Activated naive CD4-positive, alpha-beta T cell treated with anti-CD3 and anti-CD28 coated beads, Interleukin-2, amount 50 U/mL, for 16 hours (primary cell): ENCODE data around the gene STAT4.
A peak's percentile ranks its signal among the peaks of the same experiment; 100 is the strongest.
"Not testable (repeated sequence)": the region's sequence is repeated elsewhere in the genome, so short reads cannot be mapped to it uniquely, and the experiment has no call there.

ENCODE experiments used
- DNase-seq: peaks from one replicate; pipeline ENCODE4 v3.0.0-alpha.2; 2020

Gene STAT4

DNA sequence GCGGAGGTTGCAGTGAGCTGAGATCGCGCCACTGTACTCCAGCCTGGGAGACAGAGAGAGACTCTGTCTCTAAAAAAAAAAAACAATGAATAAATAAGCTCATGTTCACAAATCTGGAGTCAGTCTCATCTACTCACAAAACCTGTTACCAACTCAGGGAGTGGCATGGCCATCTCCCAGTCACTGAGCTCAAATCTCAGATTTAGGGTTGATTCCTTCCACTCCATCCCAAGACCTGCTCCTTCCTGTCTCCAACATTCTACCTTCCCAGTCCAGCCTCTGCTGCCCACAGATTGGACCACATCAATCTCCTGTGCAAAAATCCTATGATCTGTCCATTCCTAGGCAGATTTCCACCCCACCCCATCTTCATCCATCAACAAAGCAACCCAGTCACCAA is 138.4 kb downstream of the STAT4 start:
- DNase-seq = no peak

DNA sequence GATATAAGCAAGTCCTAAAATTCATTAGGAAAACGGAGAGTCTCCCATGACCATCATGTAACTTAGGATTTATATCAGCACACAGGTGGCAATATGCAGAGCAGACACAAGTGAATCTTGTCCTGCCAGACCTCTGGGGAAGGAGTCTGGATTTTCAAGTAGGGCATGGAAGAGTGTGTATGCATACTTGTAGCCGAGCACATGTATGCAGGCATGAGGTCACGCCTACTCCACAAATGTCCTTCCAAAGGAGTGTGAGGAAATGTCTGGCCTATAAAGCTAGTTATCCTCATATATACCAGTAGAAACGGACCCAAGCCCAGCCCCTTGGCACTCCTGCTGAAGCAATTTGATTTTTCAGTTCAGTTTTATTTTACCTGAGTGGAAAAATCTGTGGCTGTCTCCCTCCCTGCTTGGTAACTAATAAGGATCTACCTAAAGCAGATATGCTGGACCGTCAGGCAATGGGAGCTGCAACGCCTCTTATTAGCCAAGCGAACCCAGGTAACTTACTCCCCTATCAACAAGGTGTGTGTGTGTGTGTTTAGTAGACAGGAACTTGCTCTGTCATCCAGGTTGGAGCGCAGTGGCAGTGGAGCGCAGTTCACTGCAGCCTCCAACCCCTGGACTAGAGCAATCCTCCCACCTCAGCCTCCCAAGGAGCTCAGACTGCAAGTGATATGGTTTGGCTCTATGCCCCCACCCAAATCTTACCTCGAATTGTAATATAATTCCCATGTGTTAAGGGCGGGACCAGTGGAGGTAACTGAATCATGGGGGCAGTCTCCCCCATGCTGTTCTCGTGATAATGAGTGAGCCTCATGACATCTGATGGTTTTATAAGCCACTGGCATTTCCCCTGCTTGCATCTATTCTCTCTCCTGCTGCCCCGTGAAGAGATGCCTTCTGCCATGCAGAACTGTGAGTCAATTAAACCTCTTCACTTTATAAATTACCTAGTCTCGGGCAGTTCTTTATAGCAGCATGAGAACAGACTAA is 139.6 kb downstream of the STAT4 start:
- peak; percentile 21 for DNase-seq

DNA sequence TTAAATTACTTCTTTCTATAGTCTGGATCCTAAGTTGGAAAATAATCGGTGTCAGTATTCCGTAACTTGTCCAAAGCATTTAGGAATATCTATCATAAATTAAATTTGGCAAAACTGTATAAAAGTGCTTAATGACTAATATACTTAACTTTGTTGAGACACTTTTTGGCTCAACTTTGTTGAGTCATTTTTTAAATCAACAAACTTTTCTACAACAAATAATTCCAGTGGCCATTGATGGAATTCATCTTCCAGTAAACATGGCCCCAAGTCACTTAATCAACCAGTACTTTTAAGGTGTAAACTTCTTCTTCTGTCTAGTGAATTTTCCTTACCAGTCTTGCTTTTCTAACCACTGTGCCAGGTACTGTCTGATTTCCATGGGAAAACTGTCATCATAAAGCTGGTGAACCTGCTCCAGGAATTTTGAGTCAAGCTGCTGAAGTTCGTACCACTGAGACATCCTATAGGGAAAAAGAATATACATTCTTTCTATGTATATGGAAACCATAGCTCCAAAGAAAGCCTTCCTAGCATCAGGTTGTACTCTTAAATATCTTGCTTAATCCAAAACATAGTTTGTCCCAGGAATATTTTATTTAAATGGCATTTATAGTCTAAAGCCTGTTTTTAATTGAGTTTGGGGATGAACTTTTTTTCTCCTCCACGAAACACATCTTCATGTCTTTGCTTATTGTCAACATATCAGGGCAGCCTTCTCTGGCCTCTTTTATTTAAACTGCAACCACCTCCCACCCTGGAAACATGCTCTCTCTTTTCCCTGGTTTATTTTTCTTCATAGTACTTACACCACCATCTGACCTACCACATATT is 141.0 kb downstream of the STAT4 start:
- no peak for DNase-seq

DNA sequence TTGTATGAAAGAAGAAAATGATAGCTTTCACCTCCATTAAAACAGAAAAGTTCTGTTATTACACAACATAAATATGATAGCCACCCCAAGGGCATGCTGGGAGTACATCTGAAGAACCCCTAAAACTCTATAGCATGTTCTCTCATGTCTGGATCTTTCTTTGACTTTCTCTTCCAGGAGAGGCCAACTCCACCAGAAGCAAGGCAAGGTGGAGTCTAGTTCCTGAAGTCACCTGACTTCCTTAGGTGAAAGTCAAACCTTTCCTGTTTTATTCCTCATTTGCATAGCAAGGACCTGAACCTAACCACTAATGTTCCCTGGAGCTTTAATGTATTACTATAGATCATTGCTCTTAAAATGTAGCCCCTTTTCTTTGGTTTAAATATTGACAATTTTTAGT is 142.5 kb downstream of the STAT4 start:
- no peak for DNase-seq

DNA sequence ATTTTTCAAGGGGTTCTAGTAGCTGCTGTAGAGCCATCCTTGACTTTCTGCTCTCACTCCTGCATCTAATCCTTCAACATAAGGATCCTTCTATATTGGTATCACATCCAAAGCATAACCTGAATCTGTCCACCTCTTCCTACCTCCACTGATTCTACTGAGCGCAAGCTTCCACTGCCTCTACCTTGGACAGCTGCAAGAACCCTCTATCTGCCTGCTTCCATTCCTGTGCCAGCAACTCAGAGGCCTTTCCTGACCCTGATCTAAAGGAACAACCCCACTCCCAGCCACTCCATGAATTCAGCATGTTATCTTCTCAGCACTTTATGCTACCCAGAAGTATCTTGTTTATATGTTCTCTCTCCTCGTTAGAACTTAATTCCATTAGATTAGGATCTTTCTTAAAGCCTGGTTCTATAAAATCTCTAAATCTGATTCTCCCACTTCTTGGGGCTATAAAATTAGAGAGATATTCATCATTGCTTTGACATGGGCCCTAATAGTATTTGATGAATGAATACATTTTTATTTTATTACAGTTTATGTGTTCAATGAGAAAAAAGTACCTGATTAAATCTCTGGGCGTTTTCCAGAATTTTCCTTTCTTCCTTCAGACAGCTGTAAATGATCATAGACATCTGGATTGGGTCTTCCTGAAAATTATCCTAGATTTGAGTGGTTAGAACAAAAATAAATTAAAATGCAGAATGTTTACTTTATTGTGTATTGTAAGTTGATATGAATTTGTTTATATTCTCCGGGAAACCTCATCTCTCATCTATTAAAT is 143.6 kb downstream of the STAT4 start:
- DNase-seq = no peak

DNA sequence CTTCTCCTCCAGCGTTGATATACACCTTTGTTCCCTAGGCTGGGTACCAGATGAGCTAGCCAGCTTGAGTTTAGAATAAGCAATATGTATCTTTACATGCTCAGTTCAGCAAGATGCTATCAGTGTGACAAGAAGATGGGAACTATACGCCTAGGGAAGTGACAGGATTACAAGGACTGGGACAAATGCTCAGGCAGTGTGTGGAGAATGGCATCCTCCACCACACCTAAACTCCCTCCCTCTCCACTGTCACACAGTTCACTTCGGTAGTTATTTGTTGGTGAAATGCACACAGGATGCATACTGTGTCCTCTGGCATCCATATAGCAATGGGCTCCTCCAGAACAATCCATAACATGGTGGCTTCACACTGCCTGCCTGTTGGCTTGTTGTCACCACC is 144.5 kb downstream of the STAT4 start:
- no peak for DNase-seq

DNA sequence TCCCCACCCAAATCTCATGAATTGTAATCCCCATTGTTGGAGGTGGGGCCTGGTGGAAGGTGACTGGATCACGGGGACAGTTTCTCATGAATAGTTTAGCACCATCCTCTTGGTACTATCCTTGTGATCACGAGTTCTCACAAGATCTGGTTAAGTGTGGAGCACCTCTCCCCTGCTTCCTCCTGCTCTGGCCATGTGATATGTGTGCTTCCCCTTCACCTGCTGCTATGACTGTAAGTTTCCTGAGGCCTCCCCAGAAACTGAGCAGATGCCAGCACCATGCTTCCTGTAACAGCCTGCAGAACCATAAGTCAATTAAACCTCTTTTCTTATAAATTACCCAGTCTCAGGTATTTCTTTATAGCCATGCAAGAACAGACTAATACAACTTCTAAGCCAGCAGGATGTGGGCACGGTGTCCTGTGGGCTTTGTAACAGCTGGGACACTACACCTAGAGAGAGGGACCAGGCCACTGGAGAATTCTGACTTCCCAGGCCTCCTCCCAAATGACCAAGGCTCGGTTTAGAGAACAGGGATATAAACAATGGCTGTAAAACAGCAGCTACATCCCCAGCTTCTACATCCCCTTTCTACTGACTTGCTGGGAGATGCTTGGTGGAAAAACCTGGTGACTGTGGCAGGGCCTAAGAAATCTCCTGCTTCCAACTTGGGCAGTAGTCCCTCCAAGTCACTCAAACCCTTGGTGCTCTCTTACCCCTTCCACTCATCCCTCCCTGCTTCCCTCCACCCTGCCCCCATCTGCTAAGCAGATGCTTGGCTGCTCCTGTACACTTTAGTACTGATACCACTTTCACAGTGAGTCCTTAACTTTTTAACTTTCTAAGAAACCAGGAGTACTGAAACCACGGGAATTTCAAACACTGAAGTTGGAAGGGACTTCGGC is 147.1 kb downstream of the STAT4 start:
- DNase-seq = no peak

DNA sequence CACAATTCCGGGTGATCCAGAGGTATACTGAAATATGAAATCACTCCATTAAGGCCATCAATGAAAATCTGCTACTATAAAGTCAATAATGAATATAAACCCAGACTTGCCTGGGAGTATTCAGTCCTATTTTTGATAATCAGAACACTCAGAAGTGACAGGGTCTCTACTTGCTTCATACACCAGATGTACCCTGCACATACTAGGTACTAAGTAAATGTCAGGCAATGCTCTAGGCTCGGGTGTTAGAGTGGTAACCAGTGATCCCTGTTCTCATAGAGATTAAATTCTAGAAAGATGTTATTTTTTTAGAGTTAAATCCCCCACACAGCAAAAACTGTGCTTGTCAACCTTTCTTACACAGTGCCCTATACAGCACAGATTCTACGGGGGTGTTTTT is 149.2 kb downstream of the STAT4 start:
- no peak for DNase-seq

DNA sequence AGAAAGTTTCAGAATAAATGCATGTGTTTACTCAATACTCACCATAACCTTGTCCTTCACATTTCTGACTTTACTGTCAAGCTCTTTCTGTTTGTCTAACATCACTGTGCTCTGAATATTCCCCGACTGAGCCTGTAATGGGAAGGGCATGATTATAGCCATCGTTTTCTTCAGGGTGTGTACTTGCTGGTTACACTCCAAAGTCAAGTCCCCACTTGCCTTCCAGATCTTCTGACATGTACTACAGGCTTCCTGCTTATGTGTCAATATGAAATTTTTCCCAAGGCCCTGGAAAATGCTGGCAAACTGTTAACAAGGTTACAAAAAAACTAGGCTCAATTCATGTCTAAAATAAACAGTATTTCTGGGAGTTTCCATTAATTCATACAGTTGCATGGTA is 149.8 kb downstream of the STAT4 start:
- no peak for DNase-seq

DNA sequence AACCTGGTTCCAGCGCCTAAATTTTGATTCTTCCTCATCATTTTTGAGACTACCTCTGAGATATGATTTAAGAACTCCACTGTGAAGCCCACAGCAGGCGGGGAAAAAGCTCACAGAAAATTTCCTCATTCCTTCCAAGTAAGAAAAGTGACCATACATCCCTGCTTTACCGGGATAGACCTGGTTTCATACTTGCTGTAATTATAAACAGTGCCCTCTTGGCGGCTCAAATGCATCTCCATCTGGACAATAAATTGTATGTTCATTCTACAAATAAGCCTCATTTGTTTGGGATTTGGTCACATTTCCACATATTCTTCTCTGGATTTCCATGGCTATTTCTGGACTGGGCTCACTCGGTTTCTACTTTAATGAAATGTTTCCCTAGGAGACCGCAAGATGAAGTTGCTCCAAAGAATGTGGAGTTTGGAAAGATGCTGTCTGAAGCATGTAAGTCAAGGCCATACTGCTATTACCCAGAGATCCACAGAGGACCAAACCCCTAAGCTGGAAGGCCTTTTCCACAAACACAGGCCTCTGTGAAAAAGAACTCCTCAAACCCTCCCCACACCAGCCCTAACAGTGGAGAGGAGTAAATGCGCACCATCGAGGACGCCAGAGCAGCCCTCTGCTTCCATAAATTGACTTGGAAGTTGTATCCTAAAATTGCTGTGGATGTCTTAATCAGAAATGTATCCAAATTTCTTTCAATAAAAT is 150.7 kb downstream of the STAT4 start:
- no peak for DNase-seq

DNA sequence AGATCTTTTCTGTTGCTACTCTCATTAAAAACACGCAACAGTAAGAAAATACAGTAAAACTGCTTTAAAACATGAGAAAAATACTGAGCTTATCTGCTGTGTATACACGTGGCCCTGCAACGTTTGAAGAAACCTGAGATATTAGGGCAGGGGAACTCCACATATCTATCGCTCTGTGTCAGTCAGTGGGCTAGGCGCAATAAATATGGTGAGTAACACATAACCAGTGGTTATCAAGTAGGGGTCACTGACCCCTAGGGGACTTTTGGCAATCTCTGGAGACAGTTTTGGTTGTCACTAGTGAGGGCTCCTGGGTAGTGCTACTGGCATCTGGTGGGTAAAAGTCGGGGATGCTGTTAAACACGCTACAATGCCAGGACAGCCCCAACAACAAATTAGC is 151.7 kb downstream of the STAT4 start:
- DNase-seq = no peak

DNA sequence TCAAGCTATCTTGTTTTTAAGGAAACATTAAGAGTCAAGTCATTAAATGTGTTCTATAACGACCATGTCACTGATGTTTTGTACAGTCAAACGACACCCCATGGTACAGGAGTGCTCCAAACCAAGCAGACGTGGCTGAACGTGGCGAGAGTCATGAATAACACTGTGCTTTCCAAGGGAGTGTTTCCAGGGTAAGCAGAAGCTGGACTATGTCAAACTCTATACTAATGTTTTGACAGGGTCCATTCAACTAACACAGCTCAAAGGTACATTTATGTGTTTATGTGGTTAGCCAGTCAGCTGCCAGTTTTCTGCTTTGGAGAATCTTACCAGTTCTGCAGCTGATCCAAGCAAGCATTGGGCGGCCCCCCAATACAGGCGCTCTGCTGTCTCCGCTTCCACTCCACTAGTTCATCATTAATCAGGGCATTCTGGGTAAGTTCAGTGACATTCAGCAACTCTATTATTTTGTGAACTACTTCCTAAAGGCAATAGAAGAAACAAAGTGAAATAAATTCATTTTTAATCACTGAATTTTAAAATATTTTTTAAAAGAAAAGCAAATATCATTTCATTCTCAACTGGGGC is 153.2 kb downstream of the STAT4 start:
- no peak for DNase-seq

DNA sequence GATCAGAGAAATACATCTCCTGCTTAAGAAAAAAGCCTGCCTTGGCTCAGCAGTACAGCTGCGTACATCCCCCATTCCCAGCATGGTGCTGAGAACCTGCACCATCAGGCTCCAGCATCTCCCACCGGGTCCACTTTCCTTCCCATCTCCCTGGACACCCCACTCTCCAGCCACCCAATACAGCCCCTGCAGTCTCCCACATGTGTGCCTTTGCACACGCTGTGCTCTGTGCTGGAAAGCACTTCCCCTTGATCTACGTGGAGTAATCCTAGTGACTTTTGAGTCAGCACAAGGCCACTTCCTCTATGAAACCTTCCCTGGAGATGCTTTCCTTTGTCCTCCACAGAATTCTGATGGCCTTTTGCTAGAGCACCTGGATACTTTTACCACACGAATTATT is 153.8 kb downstream of the STAT4 start:
- DNase-seq = no peak

DNA sequence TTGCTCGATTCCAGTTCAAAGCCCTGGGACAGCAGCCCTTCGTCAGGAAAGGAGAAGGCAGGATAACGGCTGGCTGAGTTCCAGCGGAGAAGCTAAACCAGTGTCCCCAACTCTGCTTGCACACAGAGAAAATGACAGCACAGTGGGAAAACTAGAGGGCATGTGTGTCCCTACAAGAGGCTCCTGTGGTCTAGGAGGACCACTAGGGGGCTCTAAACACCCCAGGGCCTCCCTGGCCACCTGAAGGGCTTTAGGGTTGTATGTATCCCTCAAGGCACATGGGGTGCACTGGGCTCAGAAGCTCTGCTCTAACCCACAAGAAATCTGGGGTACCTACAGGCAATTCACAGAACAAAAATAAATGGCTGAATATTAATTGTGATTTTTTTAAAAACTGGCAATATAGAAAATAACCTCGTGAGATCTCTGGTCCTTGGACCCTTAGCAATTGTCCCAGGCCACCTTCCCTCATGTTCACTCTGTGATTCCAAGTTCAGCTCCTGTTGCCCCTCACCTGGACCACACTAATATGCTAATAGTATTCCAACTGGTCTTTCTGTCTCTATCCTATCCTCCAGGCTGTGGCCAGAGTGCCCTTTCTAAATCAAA is 154.4 kb downstream of the STAT4 start:
- no peak for DNase-seq

DNA sequence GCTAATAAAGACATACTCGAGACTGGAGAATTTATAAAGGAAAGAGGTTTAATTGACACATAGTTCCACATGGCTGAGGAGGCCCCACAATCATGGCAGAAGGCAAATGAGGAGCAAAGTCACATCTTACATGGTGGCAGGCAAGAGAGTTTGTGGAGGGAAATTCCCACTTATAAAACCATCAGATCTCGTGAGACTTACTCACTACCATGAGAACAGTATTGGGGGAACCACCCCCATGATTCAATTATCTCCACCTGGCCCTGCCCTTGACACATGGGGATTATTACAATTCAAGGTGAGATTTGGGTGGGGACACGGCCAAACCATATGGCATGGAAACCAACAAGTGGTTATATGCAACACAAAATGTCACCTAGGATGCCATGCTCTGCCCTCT is 155.5 kb downstream of the STAT4 start:
- DNase-seq = not testable (repeated sequence)

DNA sequence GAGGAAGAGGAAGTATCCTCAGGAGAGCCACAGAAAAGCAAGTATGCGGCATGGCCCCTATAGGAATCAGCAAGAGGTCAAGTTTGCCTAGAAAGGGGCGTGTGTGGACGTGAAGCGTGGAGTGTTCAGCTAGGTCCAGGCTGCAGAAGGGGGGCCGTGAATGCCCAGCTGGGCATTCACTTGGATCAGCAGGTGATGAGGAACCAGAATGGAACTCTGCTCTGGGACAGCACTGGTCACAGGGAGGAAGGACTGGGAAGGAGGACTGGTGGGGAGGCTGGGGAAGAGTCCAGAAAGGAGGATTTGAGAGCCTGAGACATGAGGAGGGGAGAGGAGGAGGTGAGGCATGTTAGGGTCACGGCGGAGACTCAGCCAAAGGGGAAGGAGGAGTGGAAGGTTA is 156.6 kb downstream of the STAT4 start:
- no peak for DNase-seq

DNA sequence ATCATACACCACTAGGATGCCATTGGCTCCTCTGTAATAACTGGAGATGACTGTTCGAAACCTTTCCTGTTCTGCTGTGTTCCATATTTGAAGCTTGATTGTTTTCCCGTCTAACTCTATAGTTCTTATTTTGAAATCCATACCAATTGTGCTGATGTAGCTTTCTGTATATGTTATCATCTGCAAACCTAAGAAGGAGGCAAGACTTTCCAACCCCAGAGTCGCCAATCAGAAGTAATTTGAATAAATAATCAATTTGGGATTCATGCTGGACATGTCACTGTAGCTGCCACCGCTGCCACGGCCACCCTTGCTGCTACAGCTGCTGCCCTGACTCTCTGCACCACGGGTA is 157.5 kb downstream of the STAT4 start:
- DNase-seq = no peak

DNA sequence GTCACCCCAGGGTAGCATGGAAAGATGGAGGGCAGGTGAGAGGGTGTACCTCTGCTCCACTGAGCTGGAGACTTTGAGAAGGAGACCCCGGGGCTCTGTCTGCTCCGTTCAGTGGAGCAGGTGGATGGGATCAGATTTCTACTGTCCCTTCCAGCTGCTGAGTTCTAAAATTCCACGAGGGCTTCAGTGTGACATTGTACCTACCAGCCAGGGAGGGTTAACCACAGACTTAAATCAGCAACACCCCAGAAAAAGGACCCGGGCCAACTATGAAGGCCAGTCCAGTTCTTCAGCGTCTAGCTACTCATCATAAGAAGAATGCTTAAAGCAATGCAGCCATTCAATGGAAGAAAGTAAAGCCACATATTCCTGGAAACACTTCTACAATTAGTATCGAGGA is 160.7 kb downstream of the STAT4 start:
- no peak for DNase-seq

DNA sequence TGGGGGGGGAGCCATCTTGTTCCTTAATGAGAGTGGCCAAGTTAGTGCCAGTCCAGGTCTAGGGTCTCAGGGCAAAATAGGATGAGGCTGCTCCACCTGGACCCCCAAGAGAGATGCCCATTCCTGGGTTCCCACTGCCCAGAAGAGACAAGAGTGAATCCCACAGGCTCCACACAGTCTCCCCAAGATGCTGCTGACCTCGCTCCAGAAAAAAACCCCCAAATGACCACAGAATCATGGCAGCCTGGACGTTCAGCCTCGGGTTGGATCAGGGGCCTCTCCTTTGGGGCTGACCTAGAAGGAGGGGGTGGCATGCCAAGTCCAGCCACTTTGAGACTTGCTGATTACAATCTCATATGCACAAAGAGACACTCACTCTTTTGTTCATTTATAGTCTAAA is 161.9 kb downstream of the STAT4 start:
- no peak for DNase-seq

DNA sequence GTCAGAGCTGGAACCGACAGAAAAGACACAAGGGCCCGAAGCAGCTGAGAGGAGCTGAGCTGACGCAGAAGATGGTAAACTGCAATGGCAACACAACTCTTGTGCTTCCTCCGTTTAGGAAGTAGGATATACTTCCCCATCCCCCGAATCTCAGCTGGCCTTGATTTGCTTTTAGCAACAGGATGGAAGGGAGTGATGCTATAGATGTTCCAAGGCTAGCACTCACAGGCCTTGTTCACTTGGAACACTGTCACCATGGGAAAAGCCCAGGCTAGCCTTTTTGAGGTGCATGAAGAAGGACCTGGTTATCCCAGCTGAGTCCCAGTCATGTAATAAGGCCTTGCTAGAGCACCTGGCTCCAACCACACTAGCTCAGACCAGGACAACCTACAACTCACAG is 162.9 kb downstream of the STAT4 start:
- DNase-seq = no peak

DNA sequence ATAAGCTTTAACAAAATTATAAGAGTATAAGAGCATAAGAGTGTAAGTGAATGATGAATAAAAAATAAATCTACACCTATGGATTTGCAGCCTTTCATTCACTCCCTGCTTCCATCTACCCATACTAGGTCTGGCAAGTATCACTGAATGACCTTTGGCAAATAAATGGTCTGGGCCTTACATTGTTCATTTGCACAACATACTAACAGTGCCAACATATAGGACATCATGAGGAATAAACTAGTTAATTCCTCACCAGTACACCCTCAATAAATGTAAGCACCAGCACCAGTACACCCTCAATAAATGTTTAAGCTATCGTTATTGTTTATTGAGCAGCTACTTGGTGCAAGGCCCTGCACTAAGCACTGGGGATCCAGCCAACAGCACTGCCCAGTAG is 163.7 kb downstream of the STAT4 start:
- no peak for DNase-seq
